ENCODE results near the gene CERS6. TPM values are rescaled to one million over a fixed set of nuclear protein-coding genes. Genes with fewer than 3 reads are reported as not detected.

CERS6 gene
- total RNA-seq, 1 experiment from 2014 or later, result 30.3 TPM

DNA sequence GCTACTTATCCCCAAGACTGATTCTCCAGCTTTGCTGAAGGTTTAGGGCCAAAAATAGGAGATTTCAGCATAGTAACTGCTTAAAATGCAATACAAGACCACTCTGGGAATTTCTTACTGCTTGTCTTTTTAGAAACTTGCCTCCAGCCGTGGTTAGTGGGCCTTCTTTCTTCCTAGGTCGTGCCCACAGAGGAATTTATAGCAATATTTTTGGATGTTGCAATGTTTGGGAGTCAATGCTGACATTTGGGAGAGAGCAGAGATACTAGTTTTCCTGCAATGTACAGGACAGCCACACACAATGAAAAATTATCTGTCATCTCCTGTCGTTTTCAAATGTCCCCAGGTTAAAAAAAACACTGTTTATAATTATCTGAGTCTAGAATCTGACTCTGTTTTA is 25.6 kb upstream of the CERS6 start:
- H3K36me3 ChIP-seq (ENCODE audit: control insufficient read depth, insufficient read depth, low read length), result no peaks in the 10 kb centered on the region
- POLR2A ChIA-PET, result no interaction called here
- no peak overlapping the region for H3K4me3 ChIP-seq (ENCODE audit: low read depth in 2 of 2, low read length in 2 of 2)
- ATAC-seq (no peak), DNase-seq (ENCODE audit: low read depth, low spot score) (no peak)
- no TSS peak for BruUV-seq (replicated peaks)
- H3K9me3 ChIP-seq (ENCODE audit: control insufficient read depth, insufficient read depth, low read depth, low read length), result no peaks in the 10 kb centered on the region
- no peak for TF ChIP-seq TCF7L2 (IDR thresholded peaks at IDR 0.05; ENCODE audit: low read depth, low read length)
- no peaks in the 10 kb centered on the region for H3K4me1 ChIP-seq (ENCODE audit: control insufficient read depth, insufficient read depth, low read length)
- H3K27ac ChIP-seq (ENCODE audit: low read length), result no peak overlapping the region
- H3K27me3 ChIP-seq (ENCODE audit: control insufficient read depth, insufficient read depth, low read length), result peaks cover 6% of the 10 kb centered on the region; the same call in 1 of the 2 replicates
- CTCF ChIA-PET, result no interaction called here
- intact Hi-C loops (cut with micrococcal nuclease; ENCODE audit: unreplicated experiment) (no loop called here), in situ Hi-C loops (cut with HindIII; ENCODE audit: low pct_unique_long_range_greater_than_20kb, low sequenced_read_pairs) (no loop called here)

- Histone ChIP-seq H3K27me3 (ENCODE audit: control insufficient read depth, insufficient read depth, low read length) (peaks cover 6% of the 10 kb centered on the region; the same call in 1 of the 2 replicates), H3K4me1 (ENCODE audit: control insufficient read depth, insufficient read depth, low read length) (no peaks in the 10 kb centered on the region), H3K9me3 (ENCODE audit: control insufficient read depth, insufficient read depth, low read depth, low read length) (no peaks in the 10 kb centered on the region), H3K4me3 (ENCODE audit: low read depth in 2 of 2, low read length in 2 of 2) (no peak overlapping the region), H3K27ac (ENCODE audit: low read length) (no peak overlapping the region), H3K36me3 (ENCODE audit: control insufficient read depth, insufficient read depth, low read length) (no peaks in the 10 kb centered on the region)
- BruUV-seq (replicated peaks), result no TSS peak
- ATAC-seq (no peak), DNase-seq (ENCODE audit: low read depth, low spot score) (no peak)
- intact Hi-C loops (cut with micrococcal nuclease; ENCODE audit: unreplicated experiment) (no loop called here), in situ Hi-C loops (cut with HindIII; ENCODE audit: low pct_unique_long_range_greater_than_20kb, low sequenced_read_pairs) (no loop called here)
- TF ChIP-seq SIN3A (IDR thresholded peaks at IDR 0.05; ENCODE audit: borderline replicate concordance, insufficient read depth, low read depth, low read length), result no peak
- TF ChIP-seq, protein P1, sequence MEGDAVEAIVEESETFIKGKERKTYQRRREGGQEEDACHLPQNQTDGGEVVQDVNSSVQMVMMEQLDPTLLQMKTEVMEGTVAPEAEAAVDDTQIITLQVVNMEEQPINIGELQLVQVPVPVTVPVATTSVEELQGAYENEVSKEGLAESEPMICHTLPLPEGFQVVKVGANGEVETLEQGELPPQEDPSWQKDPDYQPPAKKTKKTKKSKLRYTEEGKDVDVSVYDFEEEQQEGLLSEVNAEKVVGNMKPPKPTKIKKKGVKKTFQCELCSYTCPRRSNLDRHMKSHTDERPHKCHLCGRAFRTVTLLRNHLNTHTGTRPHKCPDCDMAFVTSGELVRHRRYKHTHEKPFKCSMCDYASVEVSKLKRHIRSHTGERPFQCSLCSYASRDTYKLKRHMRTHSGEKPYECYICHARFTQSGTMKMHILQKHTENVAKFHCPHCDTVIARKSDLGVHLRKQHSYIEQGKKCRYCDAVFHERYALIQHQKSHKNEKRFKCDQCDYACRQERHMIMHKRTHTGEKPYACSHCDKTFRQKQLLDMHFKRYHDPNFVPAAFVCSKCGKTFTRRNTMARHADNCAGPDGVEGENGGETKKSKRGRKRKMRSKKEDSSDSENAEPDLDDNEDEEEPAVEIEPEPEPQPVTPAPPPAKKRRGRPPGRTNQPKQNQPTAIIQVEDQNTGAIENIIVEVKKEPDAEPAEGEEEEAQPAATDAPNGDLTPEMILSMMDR (IDR thresholded peaks at IDR 0.05), result no peak
- TF ChIP-seq, protein P2, sequence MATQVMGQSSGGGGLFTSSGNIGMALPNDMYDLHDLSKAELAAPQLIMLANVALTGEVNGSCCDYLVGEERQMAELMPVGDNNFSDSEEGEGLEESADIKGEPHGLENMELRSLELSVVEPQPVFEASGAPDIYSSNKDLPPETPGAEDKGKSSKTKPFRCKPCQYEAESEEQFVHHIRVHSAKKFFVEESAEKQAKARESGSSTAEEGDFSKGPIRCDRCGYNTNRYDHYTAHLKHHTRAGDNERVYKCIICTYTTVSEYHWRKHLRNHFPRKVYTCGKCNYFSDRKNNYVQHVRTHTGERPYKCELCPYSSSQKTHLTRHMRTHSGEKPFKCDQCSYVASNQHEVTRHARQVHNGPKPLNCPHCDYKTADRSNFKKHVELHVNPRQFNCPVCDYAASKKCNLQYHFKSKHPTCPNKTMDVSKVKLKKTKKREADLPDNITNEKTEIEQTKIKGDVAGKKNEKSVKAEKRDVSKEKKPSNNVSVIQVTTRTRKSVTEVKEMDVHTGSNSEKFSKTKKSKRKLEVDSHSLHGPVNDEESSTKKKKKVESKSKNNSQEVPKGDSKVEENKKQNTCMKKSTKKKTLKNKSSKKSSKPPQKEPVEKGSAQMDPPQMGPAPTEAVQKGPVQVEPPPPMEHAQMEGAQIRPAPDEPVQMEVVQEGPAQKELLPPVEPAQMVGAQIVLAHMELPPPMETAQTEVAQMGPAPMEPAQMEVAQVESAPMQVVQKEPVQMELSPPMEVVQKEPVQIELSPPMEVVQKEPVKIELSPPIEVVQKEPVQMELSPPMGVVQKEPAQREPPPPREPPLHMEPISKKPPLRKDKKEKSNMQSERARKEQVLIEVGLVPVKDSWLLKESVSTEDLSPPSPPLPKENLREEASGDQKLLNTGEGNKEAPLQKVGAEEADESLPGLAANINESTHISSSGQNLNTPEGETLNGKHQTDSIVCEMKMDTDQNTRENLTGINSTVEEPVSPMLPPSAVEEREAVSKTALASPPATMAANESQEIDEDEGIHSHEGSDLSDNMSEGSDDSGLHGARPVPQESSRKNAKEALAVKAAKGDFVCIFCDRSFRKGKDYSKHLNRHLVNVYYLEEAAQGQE (IDR thresholded peaks at IDR 0.05; ENCODE audit: insufficient read depth in 1 of 2, low read depth in 2 of 2, low read length in 1 of 2), result no peak
- no peak for TF ChIP-seq POLR2AphosphoS5 (IDR thresholded peaks at IDR 0.05; ENCODE audit: low read depth, low read length)
- TF ChIP-seq TCF7L2 (IDR thresholded peaks at IDR 0.05; ENCODE audit: low read depth, low read length), result no peak
- POLR2A ChIA-PET, result no interaction called here
- CTCF ChIA-PET, result no interaction called here
Measured at GRCh38 chr2:168431301-168432024, 24.6 kb upstream of the CERS6 start.

DNA sequence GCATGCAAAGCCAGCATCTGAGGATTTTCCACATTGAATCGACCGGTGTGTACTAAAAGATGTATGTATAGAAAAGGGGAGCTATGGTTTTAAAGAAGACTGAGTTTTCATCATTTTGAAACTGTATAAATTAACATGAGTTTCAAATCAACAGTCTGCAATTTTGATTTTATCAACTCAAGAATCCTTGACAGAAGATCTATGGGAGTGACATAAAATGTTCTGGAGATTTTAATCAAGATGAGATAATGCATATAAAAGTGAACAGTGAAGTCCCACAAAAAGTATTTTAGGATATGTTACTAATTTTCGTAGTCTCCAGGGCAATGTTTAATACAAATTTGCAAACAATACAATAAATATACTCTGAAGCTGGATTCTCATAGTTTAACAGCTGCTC is 24.0 kb upstream of the CERS6 start:
- H3K27me3 ChIP-seq (ENCODE audit: control insufficient read depth, insufficient read depth, low read length), result peaks cover 6% of the 10 kb centered on the region; the same call in 1 of the 2 replicates
- no peaks in the 10 kb centered on the region for H3K36me3 ChIP-seq (ENCODE audit: control insufficient read depth, insufficient read depth, low read length)
- TF ChIP-seq, protein P2 (IDR thresholded peaks at IDR 0.05; ENCODE audit: insufficient read depth in 1 of 2, low read depth in 2 of 2, low read length in 1 of 2), result no peak
- TF ChIP-seq SIN3A (IDR thresholded peaks at IDR 0.05; ENCODE audit: borderline replicate concordance, insufficient read depth, low read depth, low read length), result no peak
- no peak for TF ChIP-seq TCF7L2 (IDR thresholded peaks at IDR 0.05; ENCODE audit: low read depth, low read length)
- TF ChIP-seq, protein P1 (IDR thresholded peaks at IDR 0.05), result no peak
- TF ChIP-seq POLR2AphosphoS5 (IDR thresholded peaks at IDR 0.05; ENCODE audit: low read depth, low read length), result no peak
- in situ Hi-C loops (cut with HindIII; ENCODE audit: low pct_unique_long_range_greater_than_20kb, low sequenced_read_pairs) (no loop called here), intact Hi-C loops (cut with micrococcal nuclease; ENCODE audit: unreplicated experiment) (no loop called here)
- DNase-seq (ENCODE audit: low read depth, low spot score), result no peak
- no peaks in the 10 kb centered on the region for H3K4me1 ChIP-seq (ENCODE audit: control insufficient read depth, insufficient read depth, low read length)
- no peak overlapping the region for H3K4me3 ChIP-seq (ENCODE audit: low read depth in 2 of 2, low read length in 2 of 2)
- BruUV-seq (replicated peaks), result no TSS peak
- no peak for ATAC-seq
- ChIA-PET CTCF (no interaction called here), POLR2A (no interaction called here)
- H3K9me3 ChIP-seq (ENCODE audit: control insufficient read depth, insufficient read depth, low read depth, low read length), result no peaks in the 10 kb centered on the region
- no peak overlapping the region for H3K27ac ChIP-seq (ENCODE audit: low read length)
